Peyer's patch (tissue), 4 donors: ENCODE data around the gene JUN.

ENCODE experiments used
- CTCF ChIP-seq, 6 experiments: fragments of 450-650 bp in 4 of 6; fragments of 200-600 bp in 2 of 6; sonication (generic) in 1 of 6; IDR thresholded peaks; one replicate each; pipeline ENCODE4 v1.5.1; 2017 to 2019; ENCODE audit warnings: antibody characterized with exemption in 6 of 6, mild to moderate bottlenecking in 3 of 6, moderate library complexity in 1 of 6
- POLR2A ChIP-seq, 2 donors: fragments of 450-650 bp; IDR thresholded peaks; one replicate each; pipeline ENCODE4 v1.5.1; 2017; ENCODE audit warnings: antibody characterized with exemption in 2 of 2, mild to moderate bottlenecking in 2 of 2, moderate library complexity in 2 of 2

GRCh38 chr1:58774027-58774426, 9.8 kb downstream of the JUN start:
- TF ChIP-seq CTCF (IDR thresholded peaks at IDR 0.05) (no peak), POLR2A (IDR thresholded peaks at IDR 0.05) (no peak)
